Measurements from ENCODE around the gene CLRN3.

Gene CLRN3

GRCh38 chr10:127840884-127841283, 51.9 kb downstream of the CLRN3 start:
- TF ChIP-seq ZFP3 (CRISPR knock-in tag; IDR thresholded peaks at IDR 0.05) (no peak), ESRRG (CRISPR knock-in tag; IDR thresholded peaks at IDR 0.05) (no peak), CSRNP3 (CRISPR knock-in tag; IDR thresholded peaks at IDR 0.05) (no peak)
- ATAC-seq = no peak

GRCh38 chr10:127836966-127837365, 55.8 kb downstream of the CLRN3 start:
- TF ChIP-seq TSHZ2 (CRISPR knock-in tag; IDR thresholded peaks at IDR 0.05) = no peak
- ATAC-seq = no peak

GRCh38 chr10:127836176-127836575, 56.6 kb downstream of the CLRN3 start:
- no peak for ATAC-seq

More at GRCh38 chr10:127836176-127836575, 56.6 kb downstream of the CLRN3 start:
- TF ChIP-seq CSRNP3 (CRISPR knock-in tag; IDR thresholded peaks at IDR 0.05) = no peak
- no peak for TF ChIP-seq PPARA (CRISPR knock-in tag; IDR thresholded peaks at IDR 0.05; ENCODE audit: borderline replicate concordance)
- no peak for TF ChIP-seq ESRRG (CRISPR knock-in tag; IDR thresholded peaks at IDR 0.05)
- TF ChIP-seq TCF4 (CRISPR knock-in tag; IDR thresholded peaks at IDR 0.05; ENCODE audit: borderline replicate concordance) = no peak
- no peak for TF ChIP-seq GLIS3 (CRISPR knock-in tag; IDR thresholded peaks at IDR 0.05)
- TF ChIP-seq ZNF565 (CRISPR knock-in tag; conservative IDR thresholded peaks at IDR 0.05; ENCODE audit: low read depth) = no peak
- no peak for TF ChIP-seq ZFP30 (CRISPR knock-in tag; IDR thresholded peaks at IDR 0.05)
- no peak for TF ChIP-seq SNAI2 (CRISPR knock-in tag; IDR thresholded peaks at IDR 0.05)
- no peak for TF ChIP-seq CREB5 (CRISPR knock-in tag; IDR thresholded peaks at IDR 0.05; ENCODE audit: low read depth)
- no peak for TF ChIP-seq ARNTL (CRISPR knock-in tag; IDR thresholded peaks at IDR 0.05; ENCODE audit: borderline replicate concordance, low read depth)
- TF ChIP-seq TSHZ2 (CRISPR knock-in tag; IDR thresholded peaks at IDR 0.05) = no peak
- TF ChIP-seq ZC3H10 (CRISPR knock-in tag; IDR thresholded peaks at IDR 0.05) = no peak
- TF ChIP-seq ZFP3 (CRISPR knock-in tag; IDR thresholded peaks at IDR 0.05) = no peak
- TF ChIP-seq ZNF8 (CRISPR knock-in tag; IDR thresholded peaks at IDR 0.05) = no peak
- no peak for TF ChIP-seq PATZ1 (CRISPR knock-in tag; IDR thresholded peaks at IDR 0.05; ENCODE audit: borderline replicate concordance)
- TF ChIP-seq POU6F1 (CRISPR knock-in tag; IDR thresholded peaks at IDR 0.05; ENCODE audit: borderline replicate concordance, low read depth) = no peak
- TF ChIP-seq TOX (CRISPR knock-in tag; IDR thresholded peaks at IDR 0.05; ENCODE audit: borderline replicate concordance) = no peak
- TF ChIP-seq BACH2 (CRISPR knock-in tag; IDR thresholded peaks at IDR 0.05; ENCODE audit: borderline replicate concordance) = no peak
- no peak for TF ChIP-seq OSR1 (CRISPR knock-in tag; IDR thresholded peaks at IDR 0.05)
